Left ventricle myocardium inferior (tissue), 1 donor: ENCODE results near the gene HMCN2. TPM values are rescaled to one million over a fixed set of nuclear protein-coding genes. Genes with fewer than 3 reads are reported as not detected.

Experiments used
- DNase-seq: peaks from one replicate; pipeline ENCODE4 v3.0.0-alpha.2; 2020
- H3K27ac ChIP-seq: fragments of 200-600 bp; replicated peaks from 2 replicates; pipeline ENCODE4 v1.8.0; 2021
- H3K27me3 ChIP-seq: fragments of 200-600 bp; 2 replicates; pipeline ENCODE4 v1.8.0; 2021; ENCODE audit warnings: low read depth
- H3K36me3 ChIP-seq: fragments of 200-600 bp; 2 replicates; pipeline ENCODE4 v1.8.0; 2021
- H3K4me1 ChIP-seq: fragments of 200-600 bp; 2 replicates; pipeline ENCODE4 v1.8.0; 2021
- H3K4me3 ChIP-seq: fragments of 200-600 bp; 2 replicates; pipeline ENCODE4 v1.8.0; 2021; ENCODE audit warnings: mild to moderate bottlenecking, moderate library complexity
- H3K9me3 ChIP-seq: fragments of 200-600 bp; replicated peaks from 2 replicates; pipeline ENCODE4 v1.8.0; 2021
- intact Hi-C: fragments of 100-400 bp; cut with micrococcal nuclease; formaldehyde crosslinking; loops from one replicate; pipeline ENCODE4 v1.11.0; 2022
- total RNA-seq: library from RNA; stranded (reverse); fragmentation: NEBNext Ultra II Directional; extraction: Animal tissue kit (Norgen Biotek cat#: 25700); gene quantifications from one replicate; pipeline ENCODE4 v1.2.1, GENCODE V29; 2021
- TF ChIP-seq, protein P1 (sequence below): fragments of 200-600 bp; IDR thresholded peaks from 2 replicates; pipeline ENCODE4 v1.8.0; 2021; ENCODE audit warnings: antibody characterized with exemption, mild to moderate bottlenecking, borderline replicate concordance
- donor health status: DM: no; HTN: yes; CAD: no; lungs with severe emphysema.

The HMCN2 gene
- total RNA-seq, 1 donor from 2014 or later: 5.5 TPM

DNA sequence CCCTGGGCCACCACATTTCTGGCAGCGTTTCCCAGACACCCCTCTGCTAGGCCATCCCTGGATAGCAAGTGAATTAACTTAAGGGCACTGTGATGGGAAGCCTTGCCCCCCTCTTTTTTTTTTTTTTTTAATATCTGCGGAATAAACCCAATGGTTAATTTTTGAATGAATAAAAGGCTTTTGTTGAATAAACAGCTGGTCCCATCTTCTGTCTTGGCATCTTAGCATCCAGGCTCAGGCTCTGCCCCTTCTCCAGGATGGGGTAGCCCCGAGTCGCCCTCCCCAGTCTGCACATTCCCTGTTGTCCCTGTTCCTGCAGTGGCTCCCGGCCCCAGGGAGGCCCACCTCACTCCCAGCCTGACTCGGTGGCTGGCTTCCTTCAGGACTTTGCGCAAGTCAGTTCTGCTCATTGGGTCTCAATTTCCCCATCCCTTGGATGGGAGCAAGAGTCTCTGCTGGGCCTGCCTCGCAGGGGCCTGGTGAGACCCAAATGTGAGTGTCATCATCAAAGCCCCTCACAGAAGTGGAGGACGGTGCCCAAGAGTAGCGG is 29.0 kb upstream of the HMCN2 start:
- no peaks in the 10 kb centered on the region for H3K27me3 ChIP-seq
- intact Hi-C loops: loop anchor here (5.0 to 10.0 kb wide), 2 partner anchors 129 to 352 kb away; no protein-coding TSS in a partner anchor
- TF ChIP-seq, protein P1, sequence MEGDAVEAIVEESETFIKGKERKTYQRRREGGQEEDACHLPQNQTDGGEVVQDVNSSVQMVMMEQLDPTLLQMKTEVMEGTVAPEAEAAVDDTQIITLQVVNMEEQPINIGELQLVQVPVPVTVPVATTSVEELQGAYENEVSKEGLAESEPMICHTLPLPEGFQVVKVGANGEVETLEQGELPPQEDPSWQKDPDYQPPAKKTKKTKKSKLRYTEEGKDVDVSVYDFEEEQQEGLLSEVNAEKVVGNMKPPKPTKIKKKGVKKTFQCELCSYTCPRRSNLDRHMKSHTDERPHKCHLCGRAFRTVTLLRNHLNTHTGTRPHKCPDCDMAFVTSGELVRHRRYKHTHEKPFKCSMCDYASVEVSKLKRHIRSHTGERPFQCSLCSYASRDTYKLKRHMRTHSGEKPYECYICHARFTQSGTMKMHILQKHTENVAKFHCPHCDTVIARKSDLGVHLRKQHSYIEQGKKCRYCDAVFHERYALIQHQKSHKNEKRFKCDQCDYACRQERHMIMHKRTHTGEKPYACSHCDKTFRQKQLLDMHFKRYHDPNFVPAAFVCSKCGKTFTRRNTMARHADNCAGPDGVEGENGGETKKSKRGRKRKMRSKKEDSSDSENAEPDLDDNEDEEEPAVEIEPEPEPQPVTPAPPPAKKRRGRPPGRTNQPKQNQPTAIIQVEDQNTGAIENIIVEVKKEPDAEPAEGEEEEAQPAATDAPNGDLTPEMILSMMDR: peak; percentile 21
- no peaks in the 10 kb centered on the region for H3K9me3 ChIP-seq
- H3K4me3 ChIP-seq: no peak overlapping the region
- H3K4me1 ChIP-seq: peaks cover 7% of the 10 kb centered on the region
- no peaks in the 10 kb centered on the region for H3K36me3 ChIP-seq
- no peak for DNase-seq
- H3K27ac ChIP-seq: no peak overlapping the region

GRCh38 chr9:130237076-130237475 is 28.5 kb upstream of the HMCN2 start:
- TF ChIP-seq, protein P1: no peak
- H3K4me1 ChIP-seq: peaks cover 7% of the 10 kb centered on the region

GRCh38 chr9:130237763-130238524 is 27.6 kb upstream of the HMCN2 start:
- Histone ChIP-seq H3K4me3 (no peak overlapping the region), H3K9me3 (no peaks in the 10 kb centered on the region), H3K36me3 (no peaks in the 10 kb centered on the region), H3K27me3 (no peaks in the 10 kb centered on the region), H3K4me1 (peaks cover 10% of the 10 kb centered on the region), H3K27ac (no peak overlapping the region)
- DNase-seq: no peak
- TF ChIP-seq, protein P1: no peak
- intact Hi-C loops: loop anchor here (5.0 to 10.0 kb wide), 2 partner anchors 131 to 353 kb away; no protein-coding TSS in a partner anchor

More at GRCh38 chr9:130237076-130237475, 28.5 kb upstream of the HMCN2 start:
- H3K27me3 ChIP-seq: no peaks in the 10 kb centered on the region
- H3K9me3 ChIP-seq: no peaks in the 10 kb centered on the region
- no peak overlapping the region for H3K4me3 ChIP-seq
- H3K27ac ChIP-seq: no peak overlapping the region
- intact Hi-C loops: loop anchor here (5.0 to 10.0 kb wide), 2 partner anchors 130 to 352 kb away; no protein-coding TSS in a partner anchor
- DNase-seq: no peak
- no peaks in the 10 kb centered on the region for H3K36me3 ChIP-seq

GRCh38 chr9:130239363-130239695 is 26.2 kb upstream of the HMCN2 start:
- no peaks in the 10 kb centered on the region for H3K36me3 ChIP-seq
- H3K27me3 ChIP-seq: no peaks in the 10 kb centered on the region
- H3K9me3 ChIP-seq: no peaks in the 10 kb centered on the region
- DNase-seq: no peak
- H3K27ac ChIP-seq: no peak overlapping the region
- intact Hi-C loops: loop anchor here (5.0 to 10.0 kb wide), 2 partner anchors 132 to 355 kb away; no protein-coding TSS in a partner anchor
- H3K4me1 ChIP-seq: peaks cover 16% of the 10 kb centered on the region
- H3K4me3 ChIP-seq: no peak overlapping the region
- TF ChIP-seq, protein P1: no peak

GRCh38 chr9:130239741-130240241 is 25.8 kb upstream of the HMCN2 start:
- Histone ChIP-seq H3K4me1 (peaks cover 16% of the 10 kb centered on the region), H3K27ac (no peak overlapping the region)
- intact Hi-C loops: loop anchor here (5.0 to 10.0 kb wide), 2 partner anchors 132 to 355 kb away; no protein-coding TSS in a partner anchor

More at GRCh38 chr9:130239741-130240241, 25.8 kb upstream of the HMCN2 start:
- DNase-seq: no peak
- Histone ChIP-seq H3K36me3 (no peaks in the 10 kb centered on the region), H3K27me3 (no peaks in the 10 kb centered on the region), H3K4me3 (no peak overlapping the region), H3K9me3 (no peaks in the 10 kb centered on the region)
- TF ChIP-seq, protein P1: no peak
